Measurements from ENCODE around the gene DNM2.

DNA sequence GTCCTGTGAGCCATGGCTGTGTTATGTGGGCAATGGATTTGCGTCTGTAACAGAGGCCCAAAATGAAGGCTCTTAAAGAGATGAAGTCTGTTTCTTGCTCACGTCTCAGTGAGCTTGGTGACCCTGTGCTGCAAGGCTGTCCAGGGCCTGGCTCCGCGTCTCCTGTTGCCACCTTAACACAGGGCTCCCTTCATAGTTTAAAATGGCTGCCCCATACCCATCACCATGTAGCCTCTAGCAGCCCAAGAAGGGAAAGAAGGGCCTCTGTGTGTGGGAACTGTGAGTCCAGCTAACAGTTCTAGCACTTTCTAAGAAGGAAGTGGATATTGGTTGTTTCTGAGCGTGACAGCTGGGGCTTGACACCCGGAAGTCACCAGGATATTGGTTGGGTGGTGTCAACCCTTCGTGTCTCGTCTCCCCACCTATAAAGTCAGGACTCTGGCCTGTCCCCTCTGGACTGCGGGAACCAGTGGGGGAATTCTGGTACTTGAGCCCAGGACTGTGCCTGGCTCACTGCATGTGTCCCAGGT lies 97.2 kb downstream of the DNM2 start:
- TF ChIP-seq CTCF (conservative IDR thresholded peaks at IDR 0.05) (no peak), EZH2 (IDR thresholded peaks at IDR 0.05; ENCODE audit: low read depth) (no peak)

Measured in PC-9 (cell line).